NCI-H524 treated with DMSO at 0.1 percent for 48 hours (cell line): ENCODE data around the gene AKAP12.

Source experiments
- DNase-seq: peaks from one replicate; lab custom pipeline; 2025; lab: John Stamatoyannopoulos, UW

Gene AKAP12

GRCh38 chr6:151233731-151234130 is 6.0 kb upstream of the AKAP12 start:
- no peak for DNase-seq

DNA sequence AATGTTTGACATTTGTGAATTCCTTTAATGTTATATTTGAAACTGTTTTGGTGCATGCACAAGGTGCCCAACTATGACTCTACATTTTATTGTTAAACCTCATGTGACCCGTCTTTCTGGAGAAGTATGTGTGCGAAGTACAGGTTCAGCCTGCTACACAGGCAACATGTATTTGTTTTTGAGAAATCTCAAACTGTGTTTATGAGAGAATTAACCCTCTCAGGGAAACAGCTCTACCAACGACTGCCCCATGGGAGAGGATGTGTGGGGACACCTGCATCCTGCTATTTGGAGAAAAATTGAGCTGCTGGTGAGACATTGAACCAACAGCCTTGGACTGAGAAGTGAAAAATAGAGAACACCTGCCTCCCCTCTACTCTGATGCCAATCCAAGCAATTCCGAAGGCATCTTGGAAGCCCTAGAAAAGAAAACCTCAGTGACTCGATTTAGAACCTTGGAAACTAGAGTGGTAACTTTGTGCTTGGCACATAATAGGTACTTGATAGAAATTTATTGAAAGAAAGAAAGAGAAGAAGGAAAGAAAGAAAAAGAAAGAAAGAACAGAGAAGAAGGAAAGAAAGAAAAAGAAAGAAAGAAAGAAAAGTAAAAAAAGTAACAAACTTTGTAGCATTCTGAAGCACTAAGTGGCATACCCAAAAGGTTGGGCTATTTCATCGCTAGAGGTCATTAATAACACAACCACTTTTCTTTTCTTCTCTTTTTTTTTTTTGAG is 2.9 kb upstream of the AKAP12 start:
- DNase-seq: no peak

DNA sequence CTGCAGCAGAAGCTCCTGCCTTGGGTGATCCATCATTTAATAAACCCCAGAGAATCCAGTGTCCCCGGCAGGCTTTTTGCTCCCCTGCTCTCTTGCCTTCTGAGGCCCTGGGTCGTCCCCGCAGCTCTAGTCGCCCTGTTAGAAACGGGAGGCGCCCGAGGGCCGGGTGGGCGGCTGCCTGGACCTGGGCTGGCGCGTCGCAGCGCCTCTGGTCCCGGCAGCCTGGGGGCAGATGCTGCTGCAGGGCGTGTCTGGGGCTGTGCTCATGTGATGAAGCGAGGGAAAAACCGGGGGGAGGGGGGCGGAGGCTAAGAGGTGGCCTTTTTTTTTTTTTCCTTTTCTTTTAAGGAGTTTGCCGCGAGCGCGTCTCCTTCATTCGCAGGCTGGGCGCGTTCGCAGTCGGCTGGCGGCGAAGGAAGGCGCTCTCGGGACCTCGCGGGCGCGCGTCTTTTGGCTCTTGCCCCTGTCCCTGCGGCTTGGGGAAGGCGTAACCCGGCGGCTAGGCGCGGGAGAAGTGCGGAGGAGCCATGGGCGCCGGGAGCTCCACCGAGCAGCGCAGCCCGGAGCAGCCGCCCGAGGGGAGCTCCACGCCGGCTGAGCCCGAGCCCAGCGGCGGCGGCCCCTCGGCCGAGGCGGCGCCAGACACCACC is 394 bp downstream of the AKAP12 start:
- DNase-seq: peak; percentile 65

DNA sequence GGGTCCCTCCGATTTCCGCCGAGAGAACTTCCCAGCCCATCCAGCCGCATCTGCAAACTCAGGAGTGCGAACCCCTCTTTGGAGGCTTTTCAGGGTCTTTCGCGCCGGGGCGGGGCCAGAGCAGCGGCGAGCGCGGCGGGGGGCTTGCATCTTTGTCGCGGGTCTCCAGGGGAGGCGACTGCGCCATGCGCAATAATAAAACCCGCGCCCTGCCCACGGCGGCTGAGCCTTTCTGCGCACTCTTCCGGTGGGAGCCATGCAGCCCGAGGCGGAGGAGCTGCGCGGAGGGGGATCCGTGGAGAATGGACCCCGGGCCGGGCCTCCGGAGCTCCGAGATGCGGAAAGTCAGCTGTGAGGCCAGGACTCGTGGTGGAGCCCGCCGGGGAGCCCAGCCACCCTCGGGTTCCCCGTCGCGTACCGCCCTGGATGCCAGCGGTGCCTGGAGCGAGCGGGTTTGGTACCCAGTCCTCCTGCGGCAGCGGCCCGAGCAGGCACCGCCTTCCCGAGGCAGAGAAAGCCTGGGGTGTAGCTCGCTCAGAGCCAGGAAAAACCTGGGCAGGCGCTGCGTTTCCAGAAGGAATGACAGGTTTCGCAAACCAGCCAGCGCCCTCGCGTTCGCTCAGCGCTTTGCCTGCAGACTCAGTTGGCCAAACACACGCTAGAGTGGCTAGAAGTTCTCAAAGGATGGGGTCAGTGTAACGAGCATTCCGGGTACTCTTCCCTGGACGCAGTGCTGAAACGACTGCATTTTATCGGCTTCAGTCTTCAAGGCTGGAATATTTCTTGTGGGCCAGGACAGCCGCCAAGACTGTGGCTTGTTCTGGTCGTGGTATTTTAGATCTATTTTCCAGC is 1.2 kb downstream of the AKAP12 start:
- peak; percentile 16 for DNase-seq

GRCh38 chr6:151241853-151242252 is 2.1 kb downstream of the AKAP12 start:
- no peak for DNase-seq

GRCh38 chr6:151242420-151242861 is 2.7 kb downstream of the AKAP12 start:
- no peak for DNase-seq

DNA sequence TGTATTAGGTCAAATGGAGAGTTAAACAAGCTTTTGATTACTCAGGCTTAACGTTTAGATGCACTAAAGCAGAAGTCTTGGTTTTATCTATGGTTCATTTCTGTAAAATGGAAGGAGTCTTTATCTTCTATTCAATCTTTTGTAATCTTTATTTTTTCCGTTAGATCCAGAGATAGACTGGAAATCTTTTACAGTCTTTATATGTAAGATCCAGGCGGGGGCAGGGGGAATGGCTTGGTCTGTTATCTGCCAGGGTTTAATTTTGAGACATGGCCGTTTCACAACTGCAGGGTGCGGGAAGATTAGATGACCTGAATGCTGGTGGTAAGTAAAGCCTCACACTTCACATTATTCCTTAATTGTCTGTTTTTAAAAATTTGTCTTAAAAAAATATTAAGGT is 3.7 kb downstream of the AKAP12 start:
- DNase-seq: no peak

GRCh38 chr6:151247490-151247889 is 7.7 kb downstream of the AKAP12 start:
- no peak for DNase-seq

GRCh38 chr6:151248295-151248694 is 8.5 kb downstream of the AKAP12 start:
- DNase-seq: no peak

- DNase-seq: no peak
These were observed 12.9 kb downstream of the AKAP12 start for GRCh38 chr6:151252634-151253033.

- no peak for DNase-seq
These were observed 14.8 kb downstream of the AKAP12 start for GRCh38 chr6:151254451-151255081.

DNA sequence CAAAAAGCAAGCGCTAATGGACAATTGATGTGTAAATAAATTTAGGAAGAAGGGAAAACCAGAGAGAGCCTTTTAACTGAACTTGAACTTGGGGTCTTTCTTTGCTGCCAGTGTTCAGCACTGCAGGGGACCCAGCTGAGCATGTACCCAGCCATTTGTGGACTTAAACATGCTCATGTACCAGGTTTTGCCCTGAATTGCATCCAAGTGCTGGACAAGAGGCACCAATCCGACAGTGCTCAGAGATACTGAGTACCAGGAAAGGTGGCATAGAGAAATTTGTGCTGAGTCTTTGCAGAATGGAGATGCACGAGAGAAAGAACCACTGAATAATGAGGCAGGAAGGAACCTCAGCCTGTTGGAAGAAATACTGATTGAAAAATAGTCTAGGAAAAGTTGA is 16.0 kb downstream of the AKAP12 start:
- DNase-seq: no peak

GRCh38 chr6:151257985-151258445 is 18.2 kb downstream of the AKAP12 start:
- DNase-seq: no peak

GRCh38 chr6:151260205-151260604 is 20.4 kb downstream of the AKAP12 start:
- no peak for DNase-seq

DNA sequence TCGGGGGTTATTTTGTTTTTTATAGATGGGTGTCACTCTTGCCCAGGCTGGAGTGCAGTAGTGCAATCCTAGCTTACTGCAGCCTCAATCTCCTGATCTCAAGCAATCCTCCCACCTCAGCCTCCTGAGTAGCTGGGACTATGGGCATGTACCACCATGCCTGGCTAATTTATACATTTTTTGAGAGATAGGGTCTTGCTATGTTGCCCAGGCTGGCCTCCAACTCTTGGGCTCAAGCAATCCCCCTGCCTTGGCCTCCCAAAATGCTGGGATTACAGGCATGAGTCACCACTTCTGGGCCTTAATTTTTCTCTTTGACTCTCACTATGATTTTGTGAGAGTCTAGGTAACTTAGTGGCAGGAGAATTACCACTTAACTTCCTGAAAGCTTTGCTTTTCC is 23.3 kb downstream of the AKAP12 start:
- no peak for DNase-seq

DNA sequence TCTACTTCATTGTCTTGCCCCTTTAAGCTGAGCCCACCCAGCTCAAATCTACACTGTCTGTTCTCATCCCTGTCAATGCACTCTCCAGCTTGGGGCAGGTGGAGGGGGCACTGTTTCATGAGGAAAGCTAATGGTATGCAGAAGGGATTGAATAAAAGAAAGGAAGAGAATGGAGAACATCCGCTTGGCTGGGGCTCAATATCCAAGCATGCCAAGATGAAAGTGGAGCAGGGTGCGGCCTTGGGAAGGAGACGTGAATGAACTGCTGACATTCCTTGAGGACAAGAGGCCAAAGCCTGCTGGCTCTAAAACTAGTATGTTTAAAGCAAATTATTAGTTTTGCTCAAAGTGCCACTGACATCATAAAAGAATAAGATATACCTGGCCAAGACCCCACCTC is 24.2 kb downstream of the AKAP12 start:
- no peak for DNase-seq

GRCh38 chr6:151265282-151265681 is 25.5 kb downstream of the AKAP12 start:
- no peak for DNase-seq

GRCh38 chr6:151269321-151269995 is 29.7 kb downstream of the AKAP12 start:
- no peak for DNase-seq

DNA sequence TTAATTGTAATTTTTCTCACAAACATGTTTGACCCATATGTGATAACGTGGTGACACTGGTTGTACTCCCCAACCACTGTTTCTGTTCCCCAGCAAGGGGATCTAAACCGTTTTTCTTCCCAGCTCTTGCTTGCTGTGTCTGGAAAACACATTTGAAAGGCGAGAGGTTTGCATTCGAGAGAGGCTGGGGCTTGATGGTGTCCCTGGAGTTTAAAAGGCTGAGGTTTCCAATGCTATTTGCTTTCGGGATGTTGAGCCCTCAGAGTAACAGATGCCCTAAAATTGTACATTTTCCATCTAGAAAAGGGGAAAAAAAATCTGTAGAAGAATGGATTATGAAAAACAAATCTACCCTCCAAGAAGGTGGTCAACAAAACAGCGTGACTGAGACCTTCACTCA is 35.4 kb downstream of the AKAP12 start:
- DNase-seq: peak; percentile 58

- peak; percentile 76 for DNase-seq
These were observed 35.8 kb downstream of the AKAP12 start for GRCh38 chr6:151275566-151275965.

DNA sequence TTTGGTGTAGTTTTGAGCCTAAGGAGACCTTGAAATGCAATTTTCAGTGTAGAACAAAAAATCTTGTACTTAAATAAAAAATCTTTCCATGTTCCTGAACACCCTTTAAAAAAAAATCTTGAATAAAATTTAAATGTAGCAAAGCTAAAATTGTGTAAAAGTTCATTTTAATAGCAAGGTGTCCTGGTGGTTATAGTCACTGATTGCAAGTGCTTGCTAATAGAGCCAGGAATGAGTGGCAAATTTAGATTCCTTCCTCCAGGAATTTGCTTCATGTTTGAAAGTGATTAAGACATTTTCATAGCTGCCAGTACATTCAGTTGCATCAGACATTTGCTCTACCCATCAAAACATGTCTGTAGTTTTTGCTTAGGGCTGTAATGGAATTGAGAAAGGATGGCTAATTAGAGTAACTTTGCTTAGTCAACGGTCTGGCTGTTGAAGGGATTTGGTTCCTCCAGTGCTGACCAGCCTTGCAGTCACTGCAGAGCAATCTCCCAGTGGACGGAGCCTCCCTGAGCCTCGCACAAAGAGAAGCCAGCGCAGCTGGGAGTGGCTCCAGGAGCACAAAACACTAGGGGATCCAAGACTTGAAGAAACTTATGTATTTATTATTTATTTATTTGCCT is 36.5 kb downstream of the AKAP12 start:
- DNase-seq: peak; percentile 44
